ENCODE measurements around the gene NUDT8. TPM values are rescaled to one million over a fixed set of nuclear protein-coding genes. Genes with fewer than 3 reads are reported as not detected.

Gene NUDT8
- total and polyA plus RNA-seq, 9 of the 15 experiments (the other 6 are each of a cell fraction or from before 2014, with no cell fraction given): 0.23 to 27.8 (median 5.0) TPM

DNA sequence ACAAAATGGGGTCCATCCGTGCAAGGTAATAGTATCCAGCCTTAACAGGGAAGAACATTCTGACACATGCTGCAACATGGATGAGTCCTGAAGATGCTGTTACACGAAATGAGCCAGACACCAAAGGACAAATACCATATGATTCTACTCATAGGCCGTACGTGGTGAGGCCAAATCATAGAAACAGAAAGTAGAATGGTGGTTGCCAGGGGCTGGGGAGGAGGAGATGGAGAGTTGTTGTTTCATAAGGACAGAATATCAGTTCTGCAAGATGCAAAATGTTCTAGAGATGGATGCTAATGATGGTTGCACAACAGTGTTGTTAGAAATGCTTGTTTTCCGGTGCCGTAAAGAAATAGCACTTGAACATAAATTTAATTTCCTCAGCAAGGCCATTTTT is 7.2 kb upstream of the NUDT8 start:
- intact Hi-C loops (cut with micrococcal nuclease): no loop called here
- CTCF ChIA-PET (ENCODE audit: low intra/inter-chr PET ratio): no interaction called here
- in situ Hi-C loops (cut with MboI): no loop called here

GRCh38 chr11:67635231-67635521 is 5.4 kb upstream of the NUDT8 start:
- Histone ChIP-seq H3K4me1 (replicated peaks in 1 of 2; ENCODE audit: control insufficient read depth in 2 of 2, insufficient read depth in 2 of 2, low read length in 2 of 2) (peaks cover 10 to 60% of the 10 kb centered on the region in 2 experiments; a peak in 4 of 5 replicates), H2AFZ (ENCODE audit: low read depth, low read length) (no peak overlapping the region), H3K27ac (ENCODE audit: extremely low read depth, low read depth, low read length) (no peak overlapping the region), H4K20me1 (replicated peaks; ENCODE audit: control insufficient read depth, insufficient read depth, low read length) (no peaks in the 10 kb centered on the region), H3K9ac (ENCODE audit: insufficient read depth in 1 of 2, low read depth in 2 of 2, low read length in 2 of 2) (no peak overlapping the region), H3K4me2 (ENCODE audit: insufficient read depth, low read length) (no peak overlapping the region), H3K9me1 (ENCODE audit: control insufficient read depth, insufficient read depth, low read length) (no peaks in the 10 kb centered on the region), H3K4me3 (no peak overlapping the region), H3K36me3 (ENCODE audit: control insufficient read depth, insufficient read depth, low read length) (no peaks in the 10 kb centered on the region), H3K9me3 (replicated peaks; ENCODE audit: control insufficient read depth, insufficient read depth, low read depth, low read length) (no peaks in the 10 kb centered on the region), H3K79me2 (ENCODE audit: control insufficient read depth, insufficient read depth, low read length) (no peaks in the 10 kb centered on the region), H3K27me3 (ENCODE audit: control insufficient read depth in 2 of 2, insufficient read depth in 2 of 2, low read length in 2 of 2) (peaks cover 0 to 7% of the 10 kb centered on the region in 2 experiments; a peak in 2 of 5 replicates)
- ChIA-PET POLR2A (no interaction called here), CTCF (ENCODE audit: low intra/inter-chr PET ratio) (no interaction called here)
- intact Hi-C loops (cut with micrococcal nuclease): no loop called here
- WGBS (ENCODE audit: insufficient coverage, low coverage, missing lambda C conversion rate): 11% methylated on average over 3 of the region's 4 CpGs
- no peak for DNase-seq (ENCODE audit: extremely low read depth in 1 of 4, low spot score in 3 of 4)
- FAIRE-seq: no peak
- in situ Hi-C loops (cut with MboI): no loop called here
- no TSS peak for BruUV-seq (replicated peaks)
- ATAC-seq: no peak
- no peak for TF ChIP-seq ZNF511 (CRISPR knock-in tag; IDR thresholded peaks at IDR 0.05)
- no peak for TF ChIP-seq MCM7 (IDR thresholded peaks at IDR 0.05)
- TF ChIP-seq SMAD2 (IDR thresholded peaks at IDR 0.05; ENCODE audit: low read depth, low read length): no peak
- no peak for TF ChIP-seq NEUROD1 (IDR thresholded peaks at IDR 0.05; ENCODE audit: borderline replicate concordance, low read depth, low read length, partially characterized antibody)
- no peak for TF ChIP-seq FOS (IDR thresholded peaks at IDR 0.05; ENCODE audit: extremely low read depth, insufficient read length)
- no peak for TF ChIP-seq ASH1L (IDR thresholded peaks at IDR 0.05; ENCODE audit: borderline replicate concordance, low read depth, partially characterized antibody)
- TF ChIP-seq ZNF316 (IDR thresholded peaks at IDR 0.05): no peak
- TF ChIP-seq, protein P1, sequence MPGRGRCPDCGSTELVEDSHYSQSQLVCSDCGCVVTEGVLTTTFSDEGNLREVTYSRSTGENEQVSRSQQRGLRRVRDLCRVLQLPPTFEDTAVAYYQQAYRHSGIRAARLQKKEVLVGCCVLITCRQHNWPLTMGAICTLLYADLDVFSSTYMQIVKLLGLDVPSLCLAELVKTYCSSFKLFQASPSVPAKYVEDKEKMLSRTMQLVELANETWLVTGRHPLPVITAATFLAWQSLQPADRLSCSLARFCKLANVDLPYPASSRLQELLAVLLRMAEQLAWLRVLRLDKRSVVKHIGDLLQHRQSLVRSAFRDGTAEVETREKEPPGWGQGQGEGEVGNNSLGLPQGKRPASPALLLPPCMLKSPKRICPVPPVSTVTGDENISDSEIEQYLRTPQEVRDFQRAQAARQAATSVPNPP (IDR thresholded peaks at IDR 0.05; ENCODE audit: borderline replicate concordance, insufficient read depth, insufficient read length): no peak
- TF ChIP-seq ZFP36 (IDR thresholded peaks at IDR 0.05; ENCODE audit: low read depth, low read length, partially characterized antibody): peak; percentile 99
- no peak for TF ChIP-seq PYGO2 (tag; IDR thresholded peaks at IDR 0.05)
- peak; percentile 56 to 74 for TF ChIP-seq KDM1A (IDR thresholded peaks at IDR 0.05)
- no peak for TF ChIP-seq ZNF668 (CRISPR knock-in tag; IDR thresholded peaks at IDR 0.05)
- no peak for TF ChIP-seq SPI1 (IDR thresholded peaks at IDR 0.05; ENCODE audit: borderline replicate concordance, low read depth, low read length)
- no peak for TF ChIP-seq ZKSCAN3 (CRISPR knock-in tag; IDR thresholded peaks at IDR 0.05)
- TF ChIP-seq HDAC8 (tag; IDR thresholded peaks at IDR 0.05): no peak

More for the DNA sequence above, 7.2 kb upstream of the NUDT8 start:
- WGBS (ENCODE audit: insufficient coverage, low coverage, missing lambda C conversion rate): 32% methylated on average over 6 of the region's 6 CpGs
- no peak overlapping the region for H3K27ac ChIP-seq (ENCODE audit: extremely low read depth, low read depth, low read length)
- FAIRE-seq (peak; percentile 35), DNase-seq (ENCODE audit: extremely low read depth in 1 of 4, low spot score in 3 of 4) (no peak), ATAC-seq (no peak)
- H3K79me2 ChIP-seq (ENCODE audit: control insufficient read depth, insufficient read depth, low read length): no peaks in the 10 kb centered on the region
- no peak overlapping the region; the same call in 1 of the 2 replicates for H2AFZ ChIP-seq (ENCODE audit: low read depth, low read length)
- H3K4me1 ChIP-seq (replicated peaks in 1 of 2; ENCODE audit: control insufficient read depth in 2 of 2, insufficient read depth in 2 of 2, low read length in 2 of 2): peaks cover 0 to 56% of the 10 kb centered on the region in 2 experiments; a peak in 3 of 5 replicates
- H3K4me2 ChIP-seq (ENCODE audit: insufficient read depth, low read length): no peak overlapping the region
- H3K9me3 ChIP-seq (replicated peaks; ENCODE audit: control insufficient read depth, insufficient read depth, low read depth, low read length): no peaks in the 10 kb centered on the region
- H3K27me3 ChIP-seq (ENCODE audit: control insufficient read depth in 2 of 2, insufficient read depth in 2 of 2, low read length in 2 of 2): peaks cover 0 to 18% of the 10 kb centered on the region in 2 experiments; a peak in 2 of 5 replicates
- no peak overlapping the region for H3K4me3 ChIP-seq
- H3K9ac ChIP-seq (ENCODE audit: insufficient read depth in 1 of 2, low read depth in 2 of 2, low read length in 2 of 2): no peak overlapping the region
- TF ChIP-seq CEBPB (tag; IDR thresholded peaks at IDR 0.05): peak; percentile 59
- no peak for TF ChIP-seq MYNN (IDR thresholded peaks at IDR 0.05)
- no peak for TF ChIP-seq MYNN (CRISPR knock-in tag; IDR thresholded peaks at IDR 0.05)
- TF ChIP-seq NFIC (IDR thresholded peaks at IDR 0.05): no peak
- H4K20me1 ChIP-seq (replicated peaks; ENCODE audit: control insufficient read depth, insufficient read depth, low read length): no peaks in the 10 kb centered on the region
- POLR2A ChIA-PET: no interaction called here
- H3K9me1 ChIP-seq (ENCODE audit: control insufficient read depth, insufficient read depth, low read length): no peaks in the 10 kb centered on the region
- no TSS peak for BruUV-seq (replicated peaks)
- no peaks in the 10 kb centered on the region for H3K36me3 ChIP-seq (ENCODE audit: control insufficient read depth, insufficient read depth, low read length)

Measured in K562 (cell line).